B cell (primary cell): ENCODE measurements around the gene DDX10. TPM values are rescaled to one million over a fixed set of nuclear protein-coding genes. Genes with fewer than 3 reads are reported as not detected.

ENCODE experiments used
- ATAC-seq: fragments of 200-7000 bp; cut with Tn5 transposase; one replicate; pipeline ENCODE4 v1.10.0; 2021; ENCODE audit warnings: low read depth, mild to moderate bottlenecking, moderate number of reproducible peaks, moderate library complexity
- CTCF ChIA-PET: fragments of 350-600 bp; sonication (Branson Sonifier 250); formaldehyde crosslinking; loops from one replicate; lab custom pipeline; 2021; ENCODE audit warnings: antibody characterized with exemption, inconsistent platforms; lab: Charles Lee
- POLR2A ChIA-PET: fragments of 350-600 bp; sonication (Branson Sonifier 250); formaldehyde crosslinking; loops from one replicate; lab custom pipeline; 2021; ENCODE audit warnings: antibody characterized with exemption; lab: Charles Lee
- DNase-seq: peaks from one replicate; pipeline ENCODE4 v3.0.0; 2013
- H2AFZ ChIP-seq: 2 replicates; pipeline ENCODE4 v1.6.1; 2012; ENCODE audit warnings: mild to moderate bottlenecking, low read depth, low read length; ENCODE audit not compliant: insufficient read depth, poor library complexity, severe bottlenecking
- H3K27ac ChIP-seq, 2 donors: 1 replicate in 1 of 2; 2 replicates in 1 of 2; pipeline ENCODE4 v1.5.1; 2012 to 2013; ENCODE audit warnings: low read length in 2 of 2, mild to moderate bottlenecking in 2 of 2, moderate library complexity in 1 of 2
- H3K27me3 ChIP-seq, 4 experiments: fragments of 200-600 bp in 1 of 4; sonication (generic) in 1 of 4; replicated peaks in 1 of 4; 1 replicate in 2 of 4; 2 replicates in 2 of 4; pipeline versions ENCODE4 v1.6.1 to v1.7.0; 2013 to 2016; ENCODE audit warnings: low read length in 3 of 4, mild to moderate bottlenecking in 2 of 4, mixed read lengths in 1 of 4, moderate library complexity in 1 of 4; ENCODE audit not compliant: insufficient read depth in 4 of 4, control insufficient read depth in 3 of 4; ENCODE audit errors: control extremely low read depth in 1 of 4
- H3K36me3 ChIP-seq, 2 experiments: replicated peaks in 1 of 2; 1 replicate in 1 of 2; 2 replicates in 1 of 2; pipeline versions ENCODE4 v1.6.1 to v1.7.1; 2013; ENCODE audit warnings: low read length in 1 of 2; ENCODE audit not compliant: insufficient read depth in 2 of 2, control insufficient read depth in 1 of 2; ENCODE audit errors: control extremely low read depth in 1 of 2, extremely low read depth in 1 of 2
- H3K4me1 ChIP-seq, 2 donors: fragments of 200-600 bp in 1 of 2; sonication (generic) in 1 of 2; 1 replicate in 1 of 2; 2 replicates in 1 of 2; pipeline versions ENCODE4 v1.5.1 to v1.6.1; 2013 to 2017; ENCODE audit warnings: low read length in 2 of 2; ENCODE audit not compliant: control insufficient read depth in 2 of 2, insufficient read depth in 2 of 2
- H3K4me2 ChIP-seq: replicated peaks from 2 replicates; pipeline ENCODE3; 2012; ENCODE audit warnings: mild to moderate bottlenecking, low read depth, low read length; ENCODE audit not compliant: poor library complexity, severe bottlenecking
- H3K4me3 ChIP-seq, 5 experiments: fragments of 200-600 bp in 1 of 5; sonication (generic) in 1 of 5; 1 replicate in 3 of 5; 2 replicates in 2 of 5; pipeline versions ENCODE4 v1.5.1 to v1.7.0; 2011 to 2016; ENCODE audit warnings: low read length in 4 of 5, mild to moderate bottlenecking in 4 of 5, low read depth in 2 of 5, control low read depth in 1 of 5, moderate library complexity in 1 of 5; ENCODE audit not compliant: insufficient read depth in 1 of 5; ENCODE audit errors: control extremely low read depth in 1 of 5, extremely low read depth in 1 of 5
- H3K79me2 ChIP-seq: fragments of 200-600 bp; sonication (generic); one replicate; pipeline ENCODE4 v1.6.0; 2016; ENCODE audit warnings: low read length; ENCODE audit not compliant: control insufficient read depth, insufficient read depth
- H3K9ac ChIP-seq: fragments of 200-600 bp; sonication (generic); 2 replicates; pipeline ENCODE4 v1.6.1; 2017; ENCODE audit warnings: mild to moderate bottlenecking, low read length, moderate library complexity
- H3K9me3 ChIP-seq, 3 donors: one replicate each; pipeline versions ENCODE4 v1.6.1 to v1.7.1; 2013; ENCODE audit warnings: low read length in 2 of 3; ENCODE audit not compliant: control insufficient read depth in 2 of 3, insufficient read depth in 1 of 3; ENCODE audit errors: control extremely low read depth in 1 of 3
- H4K20me1 ChIP-seq: 2 replicates; pipeline ENCODE4 v1.6.0; 2012; ENCODE audit warnings: mild to moderate bottlenecking, low read length; ENCODE audit not compliant: insufficient read depth, control insufficient read depth, poor library complexity, severe bottlenecking
- H3K27ac Mint-ChIP-seq: one replicate; pipeline ENCODE4 v1.8.0; 2021; ENCODE audit warnings: mixed read lengths
- H3K27me3 Mint-ChIP-seq: one replicate; pipeline ENCODE4 v1.8.0; 2021; ENCODE audit warnings: mixed read lengths
- H3K4me1 Mint-ChIP-seq: one replicate; pipeline ENCODE4 v1.8.0; 2021; ENCODE audit warnings: mixed read lengths
- H3K4me3 Mint-ChIP-seq: one replicate; pipeline ENCODE4 v1.8.0; 2021; ENCODE audit warnings: mixed read lengths
- H3K9me3 Mint-ChIP-seq: one replicate; pipeline ENCODE4 v1.8.0; 2022; ENCODE audit warnings: mixed read lengths; ENCODE audit not compliant: insufficient read depth
- EZH2 ChIP-seq: IDR thresholded peaks from 2 replicates; pipeline ENCODE4 v1.6.1; 2012; ENCODE audit warnings: borderline replicate concordance, low read depth, mild to moderate bottlenecking, moderate library complexity, low read length; ENCODE audit not compliant: insufficient read depth, poor library complexity, severe bottlenecking
- WGBS: methylation state at CpG from one replicate; pipeline ENCODE4 v1.1.5; 2013; ENCODE audit warnings: missing lambda C conversion rate; ENCODE audit not compliant: insufficient coverage; 5-methylcytosine and 5-hydroxymethylcytosine counted together
- intact Hi-C: fragments of 100-400 bp; cut with micrococcal nuclease; formaldehyde crosslinking; loops from one replicate; pipeline ENCODE4 v1.10.0; 2022
- polyA plus RNA-seq: library from polyadenylated mRNA; depleted of rRNA; stranded (reverse); fragments of >200 nt; gene quantifications from 2 replicates; pipeline ENCODE4 v1.2.3, GENCODE V29; 2012
- total RNA-seq, 2 donors: library from RNA; stranded (reverse); fragments of 120-200 nt in 1 of 2; gene quantifications; 1 replicate in 1 of 2; 2 replicates in 1 of 2; pipeline versions ENCODE4 v1.2.3 to v1.2.4, GENCODE V29; 2013 to 2022
- TF ChIP-seq, protein P1 (sequence below): fragments of 200-600 bp; IDR thresholded peaks from one replicate; pipeline ENCODE4 v1.8.0; 2022; ENCODE audit warnings: antibody characterized with exemption, mild to moderate bottlenecking

DDX10 gene
- total and polyA plus RNA-seq, 2 donors (not counting 1 experiment from before 2014, with no cell fraction given): 15.6 to 30.6 TPM

DNA sequence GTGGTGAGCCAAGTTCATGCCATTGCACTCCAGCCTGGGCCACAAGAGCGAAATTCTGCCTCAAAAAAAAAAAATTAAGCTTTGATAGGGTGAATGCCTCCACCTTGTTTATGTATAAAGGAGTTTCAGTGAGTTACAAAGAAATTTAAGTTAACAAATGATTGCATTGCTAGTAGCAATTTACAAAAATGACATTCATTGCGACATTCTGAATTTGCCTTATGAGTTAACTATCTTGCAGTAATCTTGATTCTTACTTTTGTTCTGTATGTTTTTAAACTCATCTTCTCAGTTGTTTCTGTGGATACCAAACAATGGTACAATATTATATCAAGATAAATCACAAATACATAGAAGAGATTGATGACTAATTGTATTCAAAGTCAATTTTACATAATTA is 207.0 kb downstream of the DDX10 start:
- no peak overlapping the region for H3K4me3 ChIP-seq
- DNase-seq (no peak), ATAC-seq (no peak)
- H3K27ac ChIP-seq: no peak overlapping the region
- H3K27me3 ChIP-seq: no peaks in the 10 kb centered on the region
- TF ChIP-seq, protein P1, sequence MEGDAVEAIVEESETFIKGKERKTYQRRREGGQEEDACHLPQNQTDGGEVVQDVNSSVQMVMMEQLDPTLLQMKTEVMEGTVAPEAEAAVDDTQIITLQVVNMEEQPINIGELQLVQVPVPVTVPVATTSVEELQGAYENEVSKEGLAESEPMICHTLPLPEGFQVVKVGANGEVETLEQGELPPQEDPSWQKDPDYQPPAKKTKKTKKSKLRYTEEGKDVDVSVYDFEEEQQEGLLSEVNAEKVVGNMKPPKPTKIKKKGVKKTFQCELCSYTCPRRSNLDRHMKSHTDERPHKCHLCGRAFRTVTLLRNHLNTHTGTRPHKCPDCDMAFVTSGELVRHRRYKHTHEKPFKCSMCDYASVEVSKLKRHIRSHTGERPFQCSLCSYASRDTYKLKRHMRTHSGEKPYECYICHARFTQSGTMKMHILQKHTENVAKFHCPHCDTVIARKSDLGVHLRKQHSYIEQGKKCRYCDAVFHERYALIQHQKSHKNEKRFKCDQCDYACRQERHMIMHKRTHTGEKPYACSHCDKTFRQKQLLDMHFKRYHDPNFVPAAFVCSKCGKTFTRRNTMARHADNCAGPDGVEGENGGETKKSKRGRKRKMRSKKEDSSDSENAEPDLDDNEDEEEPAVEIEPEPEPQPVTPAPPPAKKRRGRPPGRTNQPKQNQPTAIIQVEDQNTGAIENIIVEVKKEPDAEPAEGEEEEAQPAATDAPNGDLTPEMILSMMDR: no peak
- no peak for TF ChIP-seq EZH2
- no peak overlapping the region for H2AFZ ChIP-seq
- peaks cover 0 to 4% of the 10 kb centered on the region in 2 experiments for H3K36me3 ChIP-seq
- no peak overlapping the region for H3K4me2 ChIP-seq
- no peaks in the 10 kb centered on the region for H3K4me1 ChIP-seq
- H4K20me1 ChIP-seq: no peaks in the 10 kb centered on the region
- H3K27ac Mint-ChIP-seq: no peak overlapping the region
- no peak overlapping the region for H3K4me3 Mint-ChIP-seq
- ChIA-PET POLR2A (no interaction called here), CTCF (interaction anchor here (1.0 to 3.2 kb wide), 5 partner anchors 17 to 173 kb away, joined by 3 to 28 read pairs (median 3); no protein-coding TSS in a partner anchor)
- intact Hi-C loops: loop anchor here (1.0 kb wide), 1 partner anchor 174 kb away; no protein-coding TSS in a partner anchor
- H3K4me1 Mint-ChIP-seq: no peaks in the 10 kb centered on the region
- WGBS: 80% methylated on average over 1 of the region's 2 CpGs
- H3K9me3 Mint-ChIP-seq: no peaks in the 10 kb centered on the region
- H3K9me3 ChIP-seq: no peaks in the 10 kb centered on the region
- no peak overlapping the region for H3K9ac ChIP-seq
- H3K79me2 ChIP-seq: no peaks in the 10 kb centered on the region
- H3K27me3 Mint-ChIP-seq: no peaks in the 10 kb centered on the region

DNA sequence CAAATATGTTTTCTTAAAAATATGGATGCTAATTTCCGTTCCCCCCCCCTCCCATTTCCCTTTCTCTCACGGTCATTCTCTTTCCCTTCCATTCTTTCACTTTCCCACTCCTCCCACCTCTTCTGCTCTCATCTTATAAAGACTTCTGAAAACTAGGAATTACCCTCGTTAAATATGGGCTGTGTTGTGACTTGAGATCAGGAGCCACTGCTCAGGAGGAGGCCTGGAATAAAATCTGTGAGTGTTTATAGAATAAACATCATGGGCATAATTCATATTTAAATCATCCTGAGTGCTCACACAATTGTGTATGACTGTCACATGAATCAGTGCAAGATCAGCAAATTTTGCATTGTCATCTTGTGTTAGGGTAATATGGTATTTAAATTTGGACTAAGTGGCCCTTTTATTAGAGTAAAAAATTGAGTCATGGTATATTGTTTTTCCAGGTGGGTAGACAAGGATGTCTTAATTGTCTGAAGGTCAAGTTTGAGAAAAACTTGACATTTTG is 208.0 kb downstream of the DDX10 start:
- Histone ChIP-seq H3K9ac (no peak overlapping the region), H3K4me2 (no peak overlapping the region), H4K20me1 (no peaks in the 10 kb centered on the region), H3K36me3 (peaks cover 0 to 4% of the 10 kb centered on the region in 2 experiments), H3K9me3 (no peaks in the 10 kb centered on the region), H3K4me3 (no peak overlapping the region), H2AFZ (no peak overlapping the region), H3K79me2 (no peaks in the 10 kb centered on the region), H3K4me1 (no peaks in the 10 kb centered on the region), H3K27me3 (no peaks in the 10 kb centered on the region), H3K27ac (no peak overlapping the region)
- no peaks in the 10 kb centered on the region for H3K27me3 Mint-ChIP-seq
- DNase-seq (no peak), ATAC-seq (no peak)
- WGBS: no CpG with 5 or more reads among the region's 3 CpGs
- H3K9me3 Mint-ChIP-seq: no peaks in the 10 kb centered on the region
- H3K27ac Mint-ChIP-seq: no peak overlapping the region
- TF ChIP-seq EZH2: no peak
- TF ChIP-seq, protein P1: no peak
- ChIA-PET CTCF (no interaction called here), POLR2A (no interaction called here)
- intact Hi-C loops: no loop called here
- no peak overlapping the region for H3K4me3 Mint-ChIP-seq
- H3K4me1 Mint-ChIP-seq: no peaks in the 10 kb centered on the region
